Keratinocyte (primary cell): ENCODE measurements around the gene CYP19A1. TPM values are rescaled to one million over a fixed set of nuclear protein-coding genes. Genes with fewer than 3 reads are reported as not detected.

ENCODE experiments used
- DNase-seq: peaks from one replicate; pipeline ENCODE4 v3.0.0-alpha.2; 2011; ENCODE audit warnings: low read depth, missing footprints, low spot score
- FAIRE-seq: peaks from 2 replicates; lab custom pipeline; 2011; peaks lifted over from hg19 to GRCh38; lab: Jason Lieb, UNC
- H2AFZ ChIP-seq: 2 replicates; pipeline ENCODE4 v1.6.0; 2012; ENCODE audit warnings: low read length, control low read depth, inconsistent platforms; ENCODE audit not compliant: control insufficient read depth
- H3K27ac ChIP-seq: 2 replicates; pipeline ENCODE4 v1.5.1; 2011; ENCODE audit warnings: low read length; ENCODE audit not compliant: control insufficient read depth, insufficient read depth
- H3K27me3 ChIP-seq: 3 replicates; pipeline ENCODE4 v1.6.0; 2011; ENCODE audit warnings: low read length; ENCODE audit not compliant: control insufficient read depth, insufficient read depth; ENCODE audit errors: extremely low read depth
- H3K36me3 ChIP-seq, 2 experiments: 2 replicates in 1 of 2; 3 replicates in 1 of 2; pipeline ENCODE4 v1.5.1; 2011; ENCODE audit warnings: low read length in 2 of 2, mild to moderate bottlenecking in 1 of 2; ENCODE audit not compliant: control insufficient read depth in 2 of 2, insufficient read depth in 2 of 2; ENCODE audit errors: extremely low read depth in 1 of 2
- H3K4me1 ChIP-seq: 3 replicates; pipeline ENCODE4 v1.5.1; 2011; ENCODE audit warnings: low read length; ENCODE audit not compliant: control insufficient read depth, insufficient read depth; ENCODE audit errors: extremely low read depth
- H3K4me2 ChIP-seq: 3 replicates; pipeline ENCODE4 v1.6.0; 2011; ENCODE audit warnings: low read depth, low read length; ENCODE audit not compliant: control insufficient read depth, insufficient read depth; ENCODE audit errors: extremely low read depth
- H3K4me3 ChIP-seq, 3 experiments: fragments of 200-600 bp in 1 of 3; sonication (generic) in 1 of 3; 2 replicates in 2 of 3; 3 replicates in 1 of 3; pipeline ENCODE4 v1.5.1; 2011 to 2016; ENCODE audit warnings: low read length in 3 of 3, mild to moderate bottlenecking in 3 of 3, control low read depth in 2 of 3, inconsistent platforms in 1 of 3, low read depth in 1 of 3, mixed read lengths in 1 of 3, mixed run types in 1 of 3, moderate library complexity in 1 of 3; ENCODE audit not compliant: control insufficient read depth in 2 of 3, insufficient read depth in 2 of 3; ENCODE audit errors: extremely low read depth in 1 of 3
- H3K79me2 ChIP-seq: 2 replicates; pipeline ENCODE4 v1.6.0; 2012; ENCODE audit warnings: low read length; ENCODE audit not compliant: control insufficient read depth, insufficient read depth
- H3K9ac ChIP-seq: 3 replicates; pipeline ENCODE4 v1.6.0; 2011; ENCODE audit warnings: low read length; ENCODE audit not compliant: control insufficient read depth, insufficient read depth; ENCODE audit errors: extremely low read depth
- H3K9me1 ChIP-seq: 3 replicates; pipeline ENCODE4 v1.6.0; 2011; ENCODE audit warnings: low read length; ENCODE audit not compliant: control insufficient read depth, insufficient read depth; ENCODE audit errors: extremely low read depth
- H3K9me3 ChIP-seq: 2 replicates; pipeline ENCODE4 v1.5.1; 2012; ENCODE audit warnings: low read depth, low read length; ENCODE audit not compliant: control insufficient read depth
- H4K20me1 ChIP-seq: 3 replicates; pipeline ENCODE4 v1.6.0; 2011; ENCODE audit warnings: low read length; ENCODE audit not compliant: control insufficient read depth, insufficient read depth; ENCODE audit errors: extremely low read depth
- EZH2 ChIP-seq: IDR thresholded peaks from one replicate; pipeline ENCODE4 v1.6.1; 2012; ENCODE audit warnings: inconsistent platforms, mild to moderate bottlenecking, low read length, moderate library complexity
- dilution Hi-C: fragments of 300-500 bp; cut with MboI; formaldehyde crosslinking; loops from one replicate; pipeline ENCODE4 v1.7.0; 2020; ENCODE audit warnings: low sequenced_read_pairs; ENCODE audit not compliant: extremely low pct_ligation_motif_present
- polyA plus RNA-seq, 5 experiments: library from polyadenylated mRNA; depleted of rRNA in 3 of 5; stranded (reverse) in 3 of 5; stranded (forward) in 1 of 5; unstranded in 1 of 5; fragments of >200 nt; gene quantifications; 1 replicate in 1 of 5; 2 replicates in 3 of 5; 3 replicates in 1 of 5; pipeline versions ENCODE4 v1.2.1 to v1.2.3, GENCODE V29; 2011 to 2012; ENCODE audit warnings: missing spikeins in 2 of 5, low read depth in 1 of 5, low replicate concordance in 1 of 5
- TF ChIP-seq, protein P1 (sequence below), 3 experiments: IDR thresholded peaks in 1 of 3; conservative IDR thresholded peaks in 1 of 3; optimal IDR thresholded peaks in 1 of 3; 2 replicates in 2 of 3; 3 replicates in 1 of 3; pipeline versions ENCODE3 to v1.5.1; 2011; ENCODE audit warnings: low read length in 3 of 3, mild to moderate bottlenecking in 3 of 3, moderate library complexity in 2 of 3, control low read depth in 1 of 3, inconsistent platforms in 1 of 3; ENCODE audit not compliant: insufficient read depth in 2 of 3; ENCODE audit errors: extremely low read depth in 1 of 3

Gene CYP19A1
- polyA plus RNA-seq, 1 donor (not counting 4 experiments of a cell fraction or from before 2014, with no cell fraction given), result not detected

GRCh38 chr15:51202783-51203182 lies 135.6 kb downstream of the CYP19A1 start:
- dilution Hi-C loops, result no loop called here
- Histone ChIP-seq H3K27me3 (peaks cover 3% of the 10 kb centered on the region), H3K4me3 (no peak overlapping the region), H3K9ac (no peak overlapping the region), H2AFZ (no peak overlapping the region), H3K4me1 (no peaks in the 10 kb centered on the region), H3K79me2 (no peaks in the 10 kb centered on the region), H4K20me1 (no peaks in the 10 kb centered on the region), H3K36me3 (no peaks in the 10 kb centered on the region), H3K27ac (no peak overlapping the region), H3K9me3 (no peaks in the 10 kb centered on the region), H3K4me2 (no peak overlapping the region), H3K9me1 (no peaks in the 10 kb centered on the region)
- FAIRE-seq (no peak), DNase-seq (no peak)
- TF ChIP-seq, protein P1, sequence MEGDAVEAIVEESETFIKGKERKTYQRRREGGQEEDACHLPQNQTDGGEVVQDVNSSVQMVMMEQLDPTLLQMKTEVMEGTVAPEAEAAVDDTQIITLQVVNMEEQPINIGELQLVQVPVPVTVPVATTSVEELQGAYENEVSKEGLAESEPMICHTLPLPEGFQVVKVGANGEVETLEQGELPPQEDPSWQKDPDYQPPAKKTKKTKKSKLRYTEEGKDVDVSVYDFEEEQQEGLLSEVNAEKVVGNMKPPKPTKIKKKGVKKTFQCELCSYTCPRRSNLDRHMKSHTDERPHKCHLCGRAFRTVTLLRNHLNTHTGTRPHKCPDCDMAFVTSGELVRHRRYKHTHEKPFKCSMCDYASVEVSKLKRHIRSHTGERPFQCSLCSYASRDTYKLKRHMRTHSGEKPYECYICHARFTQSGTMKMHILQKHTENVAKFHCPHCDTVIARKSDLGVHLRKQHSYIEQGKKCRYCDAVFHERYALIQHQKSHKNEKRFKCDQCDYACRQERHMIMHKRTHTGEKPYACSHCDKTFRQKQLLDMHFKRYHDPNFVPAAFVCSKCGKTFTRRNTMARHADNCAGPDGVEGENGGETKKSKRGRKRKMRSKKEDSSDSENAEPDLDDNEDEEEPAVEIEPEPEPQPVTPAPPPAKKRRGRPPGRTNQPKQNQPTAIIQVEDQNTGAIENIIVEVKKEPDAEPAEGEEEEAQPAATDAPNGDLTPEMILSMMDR (optimal IDR thresholded peaks at IDR 0.05 in 1 of 3, IDR thresholded peaks at IDR 0.05 in 1 of 3, conservative IDR thresholded peaks at IDR 0.05 in 1 of 3; ENCODE audit: extremely low read depth in 1 of 3, insufficient read depth in 2 of 3, low read length in 3 of 3), result no peak
- TF ChIP-seq EZH2, result no peak

DNA sequence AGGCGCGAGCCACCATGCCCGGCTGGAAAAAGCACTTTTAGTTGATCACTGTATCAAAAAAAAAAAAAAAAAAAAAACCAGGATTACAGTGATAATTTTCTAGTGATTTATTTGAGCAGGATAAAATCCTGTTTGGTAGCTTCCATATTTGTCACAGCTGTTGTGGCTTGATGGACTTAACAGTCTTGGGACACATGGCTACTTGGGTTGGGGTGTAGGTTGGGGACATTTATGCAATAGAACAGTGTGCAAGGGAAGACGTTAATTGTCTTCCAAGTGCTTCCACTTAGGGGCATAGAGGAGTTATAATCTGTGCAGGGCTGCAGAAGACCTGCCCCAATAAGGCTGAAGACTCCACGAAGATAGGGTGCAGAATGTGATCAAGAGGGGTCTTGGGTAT lies 136.8 kb downstream of the CYP19A1 start:
- Histone ChIP-seq H3K9ac (no peak overlapping the region), H3K9me3 (no peaks in the 10 kb centered on the region), H3K4me3 (no peak overlapping the region), H3K27ac (no peak overlapping the region), H3K4me2 (no peak overlapping the region), H3K9me1 (no peaks in the 10 kb centered on the region), H3K36me3 (no peaks in the 10 kb centered on the region), H3K79me2 (no peaks in the 10 kb centered on the region), H4K20me1 (no peaks in the 10 kb centered on the region), H3K27me3 (peaks cover 7% of the 10 kb centered on the region), H2AFZ (no peak overlapping the region), H3K4me1 (no peaks in the 10 kb centered on the region)
- dilution Hi-C loops, result no loop called here
- DNase-seq (no peak), FAIRE-seq (no peak)
- TF ChIP-seq, protein P1 (optimal IDR thresholded peaks at IDR 0.05 in 1 of 3, IDR thresholded peaks at IDR 0.05 in 1 of 3, conservative IDR thresholded peaks at IDR 0.05 in 1 of 3; ENCODE audit: extremely low read depth in 1 of 3, insufficient read depth in 2 of 3, low read length in 3 of 3), result no peak
- TF ChIP-seq EZH2, result no peak
